HG02623 (cell line): ENCODE results near the gene MRPS27.
"Not testable (repeated sequence)": the region's sequence is repeated elsewhere in the genome, so short reads cannot be mapped to it uniquely, and the experiment has no call there.

Experiments used
- ATAC-seq: cut with Tn5 transposase; IDR thresholded peaks from one replicate; pipeline ENCODE4 v1.9.1; 2021; ENCODE audit warnings: moderate library complexity; ENCODE audit not compliant: unreplicated experiment

Gene MRPS27

DNA sequence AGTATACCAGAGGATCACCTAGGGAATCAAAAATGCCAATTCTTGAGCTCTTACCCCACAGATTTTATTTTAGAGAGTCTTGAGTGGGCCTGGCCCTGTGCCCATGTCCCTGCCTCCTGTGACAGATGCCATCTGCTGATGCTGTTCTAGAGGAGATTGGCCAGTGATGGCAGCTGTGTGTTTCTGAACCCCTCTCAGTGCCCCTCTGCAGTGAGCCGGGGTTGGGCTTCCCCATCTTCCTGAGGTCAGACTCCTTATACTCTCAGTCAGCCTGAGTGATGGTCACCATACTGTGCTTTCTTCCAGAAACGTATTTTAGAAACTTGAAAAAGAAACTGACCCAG lies 6.2 kb upstream of the MRPS27 start:
- ATAC-seq, result no peak

DNA sequence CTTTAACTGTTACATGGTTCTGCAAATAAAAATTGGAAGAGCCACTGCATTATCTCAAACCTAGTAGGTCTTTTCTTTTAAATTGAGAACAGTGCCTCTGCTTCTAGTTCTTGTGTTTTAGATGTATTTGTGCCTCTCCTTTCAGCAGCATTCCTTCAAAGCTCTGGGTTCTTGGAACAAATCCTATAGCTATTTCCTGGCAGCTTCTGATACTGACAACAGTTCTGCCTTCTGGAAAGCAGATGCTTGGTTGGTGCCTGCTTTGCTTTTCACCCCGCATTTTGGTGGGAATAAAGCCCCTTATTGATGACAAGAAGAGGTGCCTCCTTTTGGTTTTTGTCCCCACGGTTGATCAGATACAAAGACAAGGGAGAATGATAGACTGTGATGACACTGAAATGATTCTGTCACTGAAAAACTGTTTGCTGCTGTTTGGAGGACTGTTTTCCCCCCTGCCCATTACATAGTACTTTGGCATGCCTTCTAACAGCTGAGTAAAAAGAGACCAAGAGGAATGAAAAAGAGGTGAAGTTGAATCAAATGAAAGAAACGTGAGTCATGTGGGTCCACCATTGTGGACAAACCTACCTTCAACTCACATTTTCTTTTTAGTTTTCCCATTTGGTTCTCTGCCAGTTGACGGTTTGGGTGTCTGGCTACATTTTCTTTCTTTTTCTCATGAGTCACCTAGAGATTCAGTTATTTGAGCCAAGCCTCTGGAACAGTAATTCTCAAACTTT lies 5.7 kb upstream of the MRPS27 start:
- no peak for ATAC-seq

DNA sequence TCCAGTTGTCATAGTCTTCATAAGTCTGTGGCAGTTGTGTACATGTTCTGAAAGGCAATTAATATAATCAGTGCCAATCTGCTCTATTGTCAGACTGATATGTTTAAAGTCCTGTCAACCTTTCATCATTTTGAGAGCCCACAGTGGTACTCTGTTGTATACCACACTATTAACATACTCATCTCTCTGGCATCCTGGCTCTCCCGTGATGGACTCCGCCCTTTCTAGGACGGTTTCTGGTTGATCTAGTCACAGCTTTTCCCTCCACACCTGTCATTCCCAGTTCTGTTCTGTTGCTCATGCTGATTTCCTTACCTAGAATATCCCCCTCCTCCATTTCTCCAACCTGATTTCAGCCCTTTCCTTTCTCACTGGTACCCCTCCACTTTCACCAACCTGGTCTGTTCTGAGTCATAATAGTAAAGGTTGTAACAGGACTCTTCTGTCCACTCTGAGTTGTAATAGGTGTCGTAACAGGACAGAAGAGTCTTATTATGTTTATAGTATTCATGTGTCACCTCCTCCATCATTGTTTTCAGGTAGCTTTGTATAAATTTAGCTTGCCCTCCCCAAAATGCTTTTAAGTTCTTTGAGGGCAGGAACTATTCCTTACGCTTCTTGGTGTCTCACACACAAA lies 4.3 kb upstream of the MRPS27 start:
- no peak for ATAC-seq

DNA sequence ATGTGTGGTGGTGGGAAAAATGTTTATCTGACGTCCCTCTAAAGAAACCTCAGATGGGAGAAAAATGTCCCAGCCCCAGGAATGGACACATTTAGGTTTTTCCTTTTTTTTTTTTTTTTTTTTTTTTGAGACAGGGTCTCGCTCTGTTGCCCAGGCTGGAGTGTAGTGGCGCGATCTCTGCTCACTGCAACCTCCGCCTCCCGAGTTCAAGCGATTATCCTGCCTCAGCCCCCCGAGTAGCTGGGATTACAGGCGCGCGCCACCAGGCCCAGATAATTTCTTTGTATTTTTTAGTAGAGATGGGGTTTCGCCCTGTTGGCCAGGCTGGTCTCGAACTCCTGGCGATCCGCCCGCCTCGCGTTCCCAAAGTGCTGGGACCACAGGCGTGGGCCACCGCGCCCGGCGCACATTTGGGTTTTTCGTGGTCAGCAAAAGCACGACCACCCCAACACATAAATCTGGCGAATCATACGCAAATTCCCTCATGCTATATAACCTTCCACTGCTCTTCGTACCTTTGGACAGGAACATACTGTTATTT lies 535 bp downstream of the MRPS27 start:
- ATAC-seq, result peak; percentile 1

DNA sequence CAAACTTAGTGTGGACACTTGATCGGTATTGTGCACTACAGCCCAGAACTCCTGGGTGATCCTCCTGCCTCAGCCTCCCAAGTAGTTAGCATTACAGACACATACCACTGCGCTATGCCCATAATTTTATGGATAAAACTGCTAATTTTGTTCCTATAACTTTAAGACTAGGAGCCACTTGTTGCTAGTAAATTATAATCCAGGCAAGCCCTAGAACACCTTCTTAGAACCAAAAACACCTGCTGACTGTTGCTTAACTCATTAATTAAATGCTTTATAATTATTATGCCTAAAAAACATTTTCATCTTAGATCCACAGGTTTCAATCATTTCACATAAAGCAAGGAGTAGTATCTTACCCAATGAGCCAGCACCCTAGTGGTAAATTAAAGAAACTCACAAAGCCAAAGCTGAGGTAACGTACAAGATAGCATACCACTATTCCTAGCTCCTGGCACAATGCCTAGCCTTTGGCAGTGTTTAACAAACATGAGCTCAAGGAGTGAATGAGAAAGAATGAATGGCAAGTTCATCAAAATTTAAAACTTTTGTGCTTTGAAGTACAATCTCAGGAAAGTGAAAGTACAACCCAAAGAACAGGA lies 5.4 kb downstream of the MRPS27 start:
- no peak for ATAC-seq

DNA sequence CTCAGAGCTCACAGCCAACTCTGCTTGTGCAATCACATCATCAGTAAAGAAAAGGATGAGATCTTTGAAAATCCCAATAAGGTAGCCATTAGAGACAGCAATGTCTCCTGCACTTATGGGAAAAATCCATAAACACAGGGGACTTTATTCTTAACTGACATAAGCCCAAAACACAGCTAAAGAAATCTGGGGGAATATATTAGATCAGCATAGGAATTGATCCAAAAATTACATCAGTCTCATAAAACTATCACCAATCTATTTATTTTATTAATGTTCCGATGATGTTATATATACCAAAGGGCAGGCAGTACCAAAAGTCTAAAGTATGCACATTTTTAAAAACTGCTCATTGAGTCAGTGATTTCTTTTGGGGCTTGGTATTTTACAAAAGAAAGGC lies 6.9 kb downstream of the MRPS27 start:
- no peak for ATAC-seq

DNA sequence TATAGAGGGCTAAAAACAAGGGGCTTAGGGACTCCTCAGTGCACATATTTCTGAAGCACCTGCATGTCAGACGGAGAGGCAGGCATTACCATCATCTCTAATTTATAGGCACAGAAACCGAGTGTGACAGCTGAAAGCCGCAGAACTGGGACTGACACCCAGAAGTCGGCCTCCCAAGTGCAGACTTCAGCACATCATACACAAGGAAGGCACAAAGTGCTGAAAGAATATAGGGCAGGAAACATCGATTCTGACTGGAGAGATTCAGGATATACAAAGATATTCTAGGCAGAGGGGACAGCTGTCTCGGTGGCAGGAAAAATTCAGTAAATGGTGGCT lies 11.2 kb downstream of the MRPS27 start:
- no peak for ATAC-seq

DNA sequence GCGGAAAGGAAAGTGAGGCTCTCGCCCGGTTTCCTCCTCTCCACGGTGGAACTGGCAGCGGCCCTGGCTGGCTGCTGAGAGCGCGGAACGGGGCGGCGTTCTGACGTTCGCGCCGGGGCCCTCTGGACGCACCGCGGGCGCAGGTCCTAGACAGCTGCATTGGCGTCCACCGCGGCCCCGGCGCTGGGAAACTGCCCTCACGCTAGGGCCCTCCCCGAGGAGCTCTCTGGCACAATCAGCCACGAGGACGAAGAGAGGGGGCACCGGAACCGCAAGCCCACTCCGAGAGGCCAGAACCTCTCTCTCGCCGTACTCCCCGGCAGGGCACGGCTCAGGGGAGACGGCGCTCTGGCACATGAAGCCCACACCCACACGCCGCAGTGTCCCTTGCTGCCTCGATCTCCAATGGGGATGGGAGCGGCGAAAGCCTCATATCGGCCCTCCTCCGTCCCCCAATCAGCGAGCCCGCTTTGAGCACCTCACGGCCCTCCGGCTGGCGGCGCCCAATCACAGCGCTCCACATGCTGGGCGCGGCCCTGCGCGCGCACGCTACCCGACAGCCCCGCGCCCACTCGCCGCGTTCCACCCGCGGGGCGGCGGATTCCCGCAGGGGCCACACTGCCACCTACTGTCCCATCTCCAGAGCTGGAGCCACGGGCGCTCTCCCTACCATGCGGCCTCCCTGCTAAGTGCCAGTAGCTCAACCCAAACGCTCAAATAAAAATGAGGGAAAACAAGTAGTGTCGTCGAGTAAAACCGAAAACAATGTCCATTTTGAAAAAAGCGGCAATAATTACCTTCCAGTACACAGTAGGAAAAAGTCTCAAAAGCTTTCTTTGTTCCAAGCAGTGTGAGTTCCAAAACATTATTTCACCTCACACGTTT lies 11.8 kb downstream of the MRPS27 start:
- peak; percentile 87 for ATAC-seq

DNA sequence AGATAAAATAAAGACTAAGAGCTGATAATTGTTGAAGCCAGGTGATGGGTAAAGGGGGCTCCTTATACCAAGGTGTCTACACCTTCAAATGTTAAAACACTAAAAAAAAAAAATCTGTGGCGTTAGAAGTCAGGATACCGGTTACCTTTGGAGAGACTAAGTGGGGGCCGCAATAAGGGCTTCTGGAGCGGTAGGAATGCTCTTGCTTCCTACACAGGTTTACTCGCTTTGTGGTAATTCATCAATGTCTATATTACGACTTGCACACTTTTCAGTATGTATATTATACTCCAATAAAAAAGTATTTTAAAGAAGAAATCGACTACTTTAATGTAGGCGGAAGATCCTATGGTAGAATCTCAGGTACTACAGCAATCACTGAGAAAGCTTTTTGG lies 12.5 kb downstream of the MRPS27 start:
- no peak for ATAC-seq

GRCh38 chr5:72305194-72306142 lies 14.6 kb downstream of the MRPS27 start:
- peak; percentile 6 for ATAC-seq

GRCh38 chr5:72302171-72302570 lies 17.9 kb downstream of the MRPS27 start:
- ATAC-seq, result no peak

- ATAC-seq, result peak; percentile 55
Observed at GRCh38 chr5:72301557-72301956, 18.5 kb downstream of the MRPS27 start.

GRCh38 chr5:72300590-72301339 lies 19.3 kb downstream of the MRPS27 start:
- ATAC-seq, result no peak

DNA sequence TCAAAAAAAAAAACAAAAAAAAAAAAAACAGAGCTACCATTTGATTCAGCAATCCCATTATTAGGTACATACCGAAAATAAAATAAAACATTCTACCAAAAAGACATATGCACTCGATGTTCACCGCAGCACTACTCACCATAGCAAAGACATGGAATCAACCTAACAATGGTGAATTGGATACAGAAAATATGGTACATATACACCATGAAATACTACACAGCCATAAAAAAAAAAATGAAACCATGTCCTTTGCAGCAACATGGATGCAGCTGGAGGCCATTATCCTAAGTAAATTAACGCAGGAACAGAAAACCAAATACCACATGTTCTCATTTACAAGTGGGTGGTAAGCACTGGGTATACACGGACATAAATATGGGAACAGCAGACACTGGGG lies 21.3 kb downstream of the MRPS27 start:
- no peak for ATAC-seq

DNA sequence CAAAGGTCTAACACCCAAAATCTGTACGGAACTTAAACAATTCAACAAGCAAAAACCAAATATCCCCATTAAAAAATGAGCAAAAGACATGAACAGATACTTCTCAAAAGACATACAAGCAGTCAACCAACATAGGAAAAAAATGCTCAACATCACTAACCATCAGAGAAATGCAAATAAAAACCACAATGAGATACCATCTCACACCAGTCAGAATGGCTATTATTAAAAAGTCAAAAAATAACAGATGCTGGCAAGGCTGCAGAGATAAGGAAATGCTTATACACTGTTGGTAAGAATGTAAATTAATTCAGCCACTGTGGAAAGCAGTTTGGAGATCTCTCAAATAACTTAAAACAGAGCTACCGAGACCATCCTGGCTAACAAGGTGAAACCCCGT lies 21.9 kb downstream of the MRPS27 start:
- not testable (repeated sequence) for ATAC-seq

- no peak for ATAC-seq
Observed at GRCh38 chr5:72296256-72296655, 23.8 kb downstream of the MRPS27 start.

GRCh38 chr5:72295539-72295938 lies 24.5 kb downstream of the MRPS27 start:
- ATAC-seq, result no peak

DNA sequence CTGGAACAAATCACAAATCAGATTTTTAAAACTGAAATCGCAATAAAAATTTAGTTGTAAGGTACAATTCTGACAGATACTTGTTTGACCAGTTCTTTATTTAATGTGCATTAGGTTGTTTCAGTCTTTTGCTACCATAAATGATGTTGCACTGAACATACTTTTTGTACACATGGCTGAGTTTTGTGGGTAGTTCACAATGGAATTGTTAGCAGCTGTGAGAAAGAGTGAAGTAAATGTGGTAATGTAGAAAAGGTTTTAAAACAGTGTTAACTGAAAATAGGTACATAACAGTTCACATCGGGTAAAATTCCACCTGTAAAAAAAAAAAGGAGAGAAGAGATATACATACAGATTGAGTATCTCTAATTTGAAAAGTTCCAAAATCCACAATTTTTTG lies 25.6 kb downstream of the MRPS27 start:
- no peak for ATAC-seq

- ATAC-seq, result no peak
Observed at GRCh38 chr5:72293495-72294055, 26.5 kb downstream of the MRPS27 start.
